NOMO-1 (cell line): ENCODE results near the gene JAM3.
A peak's percentile ranks its signal among the peaks of the same experiment; 100 is the strongest.
"Not testable (repeated sequence)": the region's sequence is repeated elsewhere in the genome, so short reads cannot be mapped to it uniquely, and the experiment has no call there.

Source experiments
- DNase-seq, 2 experiments: peaks; one replicate each; lab custom pipeline; 2025; ENCODE audit not compliant: unreplicated experiment in 2 of 2; lab: John Stamatoyannopoulos, UW

Gene JAM3

GRCh38 chr11:134098566-134099184 lies 29.8 kb downstream of the JAM3 start:
- no peak for DNase-seq

GRCh38 chr11:134100171-134100570 lies 31.3 kb downstream of the JAM3 start:
- no peak for DNase-seq

- DNase-seq = no peak
Observed at GRCh38 chr11:134101282-134101681, 32.4 kb downstream of the JAM3 start.

GRCh38 chr11:134110252-134110815 lies 41.5 kb downstream of the JAM3 start:
- no peak for DNase-seq

- DNase-seq = not testable (repeated sequence)
Observed at GRCh38 chr11:134113787-134114186, 44.9 kb downstream of the JAM3 start.

GRCh38 chr11:134116210-134116609 lies 47.3 kb downstream of the JAM3 start:
- DNase-seq = no peak

GRCh38 chr11:134118006-134118405 lies 49.1 kb downstream of the JAM3 start:
- no peak for DNase-seq

- DNase-seq = no peak
Observed at GRCh38 chr11:134119094-134119493, 50.2 kb downstream of the JAM3 start.

GRCh38 chr11:134120143-134120850 lies 51.4 kb downstream of the JAM3 start:
- no peak for DNase-seq

GRCh38 chr11:134120921-134121526 lies 52.2 kb downstream of the JAM3 start:
- no peak for DNase-seq

- DNase-seq = no peak
Observed at GRCh38 chr11:134124660-134125451, 56.0 kb downstream of the JAM3 start.

GRCh38 chr11:134125507-134125906 lies 56.6 kb downstream of the JAM3 start:
- no peak for DNase-seq

GRCh38 chr11:134126217-134126822 lies 57.4 kb downstream of the JAM3 start:
- DNase-seq = no peak

- no peak for DNase-seq
Observed at GRCh38 chr11:134131628-134132244, 62.9 kb downstream of the JAM3 start.

- DNase-seq = no peak
Observed at GRCh38 chr11:134132808-134133207, 63.9 kb downstream of the JAM3 start.

GRCh38 chr11:134134167-134134566 lies 65.3 kb downstream of the JAM3 start:
- DNase-seq = no peak

GRCh38 chr11:134138376-134138775 lies 69.5 kb downstream of the JAM3 start:
- no peak for DNase-seq

GRCh38 chr11:134139303-134139872 lies 70.5 kb downstream of the JAM3 start:
- DNase-seq = no peak

GRCh38 chr11:134139873-134140331 lies 71.0 kb downstream of the JAM3 start:
- DNase-seq = peak; percentile 4 to 38
